Smooth muscle cell (in vitro differentiated cells): ENCODE measurements around the gene NEUROD6. TPM values are rescaled to one million over a fixed set of nuclear protein-coding genes. Genes with fewer than 3 reads are reported as not detected.

ENCODE experiments used
- DNase-seq: peaks from one replicate; lab custom pipeline; 2025; ENCODE audit not compliant: unreplicated experiment; lab: John Stamatoyannopoulos, UW
- H2AFZ ChIP-seq: fragments of 200-600 bp; sonication (generic); 2 replicates; pipeline ENCODE4 v1.6.0; 2016; ENCODE audit warnings: antibody characterized with exemption, low read depth, mild to moderate bottlenecking
- H3F3A ChIP-seq: fragments of 200-600 bp; sonication (generic); 2 replicates; pipeline ENCODE4 v1.6.0; 2017; ENCODE audit warnings: antibody characterized with exemption, low read depth
- H3K27ac ChIP-seq: fragments of 200-600 bp; sonication (generic); 2 replicates; pipeline ENCODE4 v1.5.1; 2016; ENCODE audit warnings: low read depth, mild to moderate bottlenecking
- H3K27me3 ChIP-seq: fragments of 200-600 bp; sonication (generic); 2 replicates; pipeline ENCODE4 v1.6.1; 2016; ENCODE audit warnings: low read depth, mild to moderate bottlenecking
- H3K36me3 ChIP-seq: fragments of 200-600 bp; sonication (generic); 2 replicates; pipeline ENCODE4 v1.5.1; 2016; ENCODE audit warnings: low read depth
- H3K4me1 ChIP-seq: fragments of 200-600 bp; sonication (generic); 2 replicates; pipeline ENCODE4 v1.5.1; 2016; ENCODE audit warnings: low read depth
- H3K4me2 ChIP-seq: fragments of 200-600 bp; sonication (generic); 2 replicates; pipeline ENCODE4 v1.6.0; 2016; ENCODE audit warnings: mild to moderate bottlenecking
- H3K4me3 ChIP-seq: fragments of 200-600 bp; sonication (generic); 2 replicates; pipeline ENCODE4 v1.5.1; 2016; ENCODE audit warnings: mild to moderate bottlenecking
- H3K79me2 ChIP-seq: fragments of 200-600 bp; sonication (generic); 2 replicates; pipeline ENCODE4 v1.6.0; 2016; ENCODE audit warnings: low read depth, mild to moderate bottlenecking
- H3K9ac ChIP-seq: fragments of 200-600 bp; sonication (generic); 2 replicates; pipeline ENCODE4 v1.6.0; 2016; ENCODE audit warnings: low read depth
- H3K9me3 ChIP-seq: fragments of 200-600 bp; sonication (generic); replicated peaks from 2 replicates; pipeline ENCODE4 v1.5.1; 2016; ENCODE audit warnings: low read depth
- H4K20me1 ChIP-seq: fragments of 200-600 bp; sonication (generic); 2 replicates; pipeline ENCODE4 v1.6.0; 2016; ENCODE audit warnings: low read depth
- CTCF ChIP-seq: fragments of 200-600 bp; sonication (generic); IDR thresholded peaks from 2 replicates; pipeline ENCODE4 v1.5.1; 2017; ENCODE audit warnings: borderline replicate concordance, mild to moderate bottlenecking, antibody characterized with exemption; ENCODE audit not compliant: insufficient read depth, poor library complexity, severe bottlenecking
- WGBS: methylation state at CpG from one replicate; pipeline ENCODE4 v1.1.7; 2016; ENCODE audit warnings: low lambda C conversion rate; 5-methylcytosine and 5-hydroxymethylcytosine counted together
- polyA plus RNA-seq: library from polyadenylated mRNA; unstranded; fragments of >200 nt; fragmentation: Nextera tagmentation; extraction: Ambion mirVana; gene quantifications from 2 replicates; pipeline ENCODE4 v1.2.1, GENCODE V29; 2016
- total RNA-seq: library from RNA; depleted of rRNA; stranded (reverse); fragments of >200 nt; gene quantifications from 2 replicates; pipeline ENCODE4 v1.2.3, GENCODE V29; 2014

Gene NEUROD6
- total and polyA plus RNA-seq, 2 experiments from 2014 or later = not detected

- DNase-seq = no peak
- H3K9me3 ChIP-seq = no peaks in the 10 kb centered on the region
- H2AFZ ChIP-seq = no peak overlapping the region
- no peaks in the 10 kb centered on the region for H3F3A ChIP-seq
- H3K9ac ChIP-seq = no peak overlapping the region
- no peaks in the 10 kb centered on the region for H3K4me1 ChIP-seq
- peaks cover 83% of the 10 kb centered on the region for H3K27me3 ChIP-seq
- no peaks in the 10 kb centered on the region for H3K36me3 ChIP-seq
- no peak overlapping the region for H3K4me2 ChIP-seq
- no peak for TF ChIP-seq CTCF
- H3K27ac ChIP-seq = no peak overlapping the region
- 70% methylated on average over 5 of the region's 5 CpGs for WGBS
- H4K20me1 ChIP-seq = no peaks in the 10 kb centered on the region
- no peak overlapping the region for H3K4me3 ChIP-seq
- H3K79me2 ChIP-seq = no peaks in the 10 kb centered on the region
These were observed 475 bp downstream of the NEUROD6 start for GRCh38 chr7:31340051-31340450.

GRCh38 chr7:31338706-31339105 is 1.8 kb downstream of the NEUROD6 start:
- Histone ChIP-seq H3K27me3 (peaks cover 97% of the 10 kb centered on the region), H2AFZ (no peak overlapping the region), H3K4me1 (no peaks in the 10 kb centered on the region), H3K4me2 (no peak overlapping the region), H3F3A (no peaks in the 10 kb centered on the region), H4K20me1 (no peaks in the 10 kb centered on the region), H3K27ac (no peak overlapping the region), H3K79me2 (no peaks in the 10 kb centered on the region), H3K9ac (no peak overlapping the region), H3K9me3 (no peaks in the 10 kb centered on the region), H3K36me3 (no peaks in the 10 kb centered on the region), H3K4me3 (no peak overlapping the region)
- no peak for TF ChIP-seq CTCF
- 88% methylated on average over 14 of the region's 14 CpGs for WGBS
- no peak for DNase-seq

GRCh38 chr7:31337002-31337565 is 3.4 kb downstream of the NEUROD6 start:
- TF ChIP-seq CTCF = no peak
- no peaks in the 10 kb centered on the region for H3K4me1 ChIP-seq
- H2AFZ ChIP-seq = no peak overlapping the region
- no peaks in the 10 kb centered on the region for H3K79me2 ChIP-seq
- H4K20me1 ChIP-seq = no peaks in the 10 kb centered on the region
- DNase-seq = no peak
- no peak overlapping the region for H3K27ac ChIP-seq
- no peaks in the 10 kb centered on the region for H3K36me3 ChIP-seq
- H3K9me3 ChIP-seq = no peaks in the 10 kb centered on the region
- H3F3A ChIP-seq = no peaks in the 10 kb centered on the region
- peak overlapping the region; percentile 29 for H3K4me3 ChIP-seq
- peak overlapping the region; percentile 68 for H3K4me2 ChIP-seq
- peaks cover 87% of the 10 kb centered on the region for H3K27me3 ChIP-seq
- WGBS = 73% methylated on average over 9 of the region's 9 CpGs
- no peak overlapping the region for H3K9ac ChIP-seq
